GM12878 (cell line): ENCODE data around the gene DCAF5.

Experiments used
- CBX3 ChIP-seq: fragments of 200-600 bp; sonication (generic); IDR thresholded peaks from 2 replicates; pipeline ENCODE4 v1.6.1; 2016; ENCODE audit warnings: low read depth, borderline replicate concordance
- CHD4 ChIP-seq: fragments of 200-600 bp; sonication (generic); IDR thresholded peaks from 2 replicates; pipeline ENCODE4 v1.6.1; 2016; ENCODE audit warnings: mild to moderate bottlenecking
- CREB1 ChIP-seq: IDR thresholded peaks from 2 replicates; pipeline ENCODE4 v1.6.1; 2012; ENCODE audit warnings: low read depth, mild to moderate bottlenecking, inconsistent platforms
- CTCF ChIP-seq, 3 experiments: IDR thresholded peaks in 2 of 3; conservative IDR thresholded peaks in 1 of 3; 2 replicates each; pipeline ENCODE4 v1.5.1; 2011; ENCODE audit warnings: low read depth in 3 of 3, low read length in 3 of 3, mild to moderate bottlenecking in 3 of 3, control low read depth in 2 of 3, moderate library complexity in 2 of 3, inconsistent platforms in 1 of 3, mixed read lengths in 1 of 3; ENCODE audit not compliant: control insufficient read depth in 2 of 3, insufficient read depth in 1 of 3; ENCODE audit errors: extremely low read depth in 1 of 3
- ESRRA ChIP-seq: IDR thresholded peaks from 2 replicates; pipeline ENCODE4 v1.6.1; 2012; ENCODE audit warnings: mild to moderate bottlenecking, low read length, improper control_type of control experiment
- EZH2 ChIP-seq: IDR thresholded peaks from 2 replicates; pipeline ENCODE4 v1.6.1; 2012; ENCODE audit warnings: low read depth, mild to moderate bottlenecking, control low read depth, inconsistent platforms, low read length, borderline replicate concordance; ENCODE audit not compliant: control insufficient read depth
- FOXM1 ChIP-seq: IDR thresholded peaks from 2 replicates; pipeline ENCODE4 v1.6.1; 2012; ENCODE audit warnings: low read depth, mild to moderate bottlenecking, inconsistent platforms, low read length, moderate library complexity
- GABPA ChIP-seq: IDR thresholded peaks from 2 replicates; pipeline ENCODE4 v1.6.1; 2014; ENCODE audit warnings: antibody characterized with exemption, low read depth, mild to moderate bottlenecking, inconsistent platforms
- MYC ChIP-seq: IDR thresholded peaks from 2 replicates; pipeline ENCODE4 v1.6.1; 2011; ENCODE audit warnings: mild to moderate bottlenecking, low read length, moderate library complexity, inconsistent platforms; ENCODE audit not compliant: insufficient read depth, insufficient replicate concordance, insufficient read length, severe bottlenecking
- PAX8 ChIP-seq: fragments of 450-650 bp; IDR thresholded peaks from 2 replicates; pipeline ENCODE4 v1.6.1; 2017; ENCODE audit warnings: mild to moderate bottlenecking, moderate library complexity
- POLR2AphosphoS5 ChIP-seq: IDR thresholded peaks from 2 replicates; pipeline ENCODE4 v1.6.1; 2011; ENCODE audit warnings: mild to moderate bottlenecking, low read length, inconsistent platforms
- RAD21 ChIP-seq: IDR thresholded peaks from 2 replicates; pipeline ENCODE4 v1.6.1; 2011; ENCODE audit warnings: mild to moderate bottlenecking, low read depth, low read length, moderate library complexity; ENCODE audit not compliant: insufficient read depth
- SIN3A ChIP-seq: IDR thresholded peaks from 2 replicates; pipeline ENCODE4 v1.6.1; 2012; ENCODE audit warnings: low read depth, low read length, improper control_type of control experiment
- ZNF274 ChIP-seq: IDR thresholded peaks from one replicate; pipeline ENCODE4 v1.8.0; 2011; ENCODE audit not compliant: insufficient read length, insufficient read depth

DNA sequence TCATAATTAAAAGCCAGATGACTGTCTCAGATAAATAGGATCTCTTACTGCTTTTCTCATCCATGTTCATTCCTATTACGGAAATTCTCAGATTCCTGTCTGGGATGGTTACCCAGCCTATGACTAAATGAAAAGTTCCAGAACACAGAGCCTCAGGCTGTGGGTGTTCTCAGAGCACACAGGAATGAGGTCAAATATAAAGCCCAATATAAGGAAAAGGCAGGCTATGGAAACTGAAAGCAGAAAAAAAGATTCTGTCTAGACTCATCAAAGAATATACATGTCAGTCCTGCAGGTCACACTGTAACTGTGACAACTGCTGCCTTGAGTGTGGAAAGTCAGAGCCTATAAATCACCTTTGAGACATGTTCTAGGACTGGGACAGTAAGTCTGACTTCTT, 64.3 kb downstream of the DCAF5 start:
- TF ChIP-seq MYC (no peak), CTCF (IDR thresholded peaks at IDR 0.05 in 2 of 3, conservative IDR thresholded peaks at IDR 0.05 in 1 of 3; ENCODE audit: control insufficient read depth in 2 of 3, extremely low read depth in 1 of 3, insufficient read depth in 1 of 3, low read depth in 3 of 3, low read length in 3 of 3) (no peak), CREB1 (no peak), ESRRA (no peak), ZNF274 (no peak), CBX3 (no peak), POLR2AphosphoS5 (no peak), PAX8 (no peak), SIN3A (no peak), EZH2 (no peak), GABPA (no peak), FOXM1 (no peak), RAD21 (no peak), CHD4 (no peak)
